ENCODE data around the gene FGF14. TPM values are rescaled to one million over a fixed set of nuclear protein-coding genes. Genes with fewer than 3 reads are reported as not detected.

The FGF14 gene
- total and polyA plus RNA-seq, 8 donors = 0.42 to 2.4 (median 1.1) TPM

DNA sequence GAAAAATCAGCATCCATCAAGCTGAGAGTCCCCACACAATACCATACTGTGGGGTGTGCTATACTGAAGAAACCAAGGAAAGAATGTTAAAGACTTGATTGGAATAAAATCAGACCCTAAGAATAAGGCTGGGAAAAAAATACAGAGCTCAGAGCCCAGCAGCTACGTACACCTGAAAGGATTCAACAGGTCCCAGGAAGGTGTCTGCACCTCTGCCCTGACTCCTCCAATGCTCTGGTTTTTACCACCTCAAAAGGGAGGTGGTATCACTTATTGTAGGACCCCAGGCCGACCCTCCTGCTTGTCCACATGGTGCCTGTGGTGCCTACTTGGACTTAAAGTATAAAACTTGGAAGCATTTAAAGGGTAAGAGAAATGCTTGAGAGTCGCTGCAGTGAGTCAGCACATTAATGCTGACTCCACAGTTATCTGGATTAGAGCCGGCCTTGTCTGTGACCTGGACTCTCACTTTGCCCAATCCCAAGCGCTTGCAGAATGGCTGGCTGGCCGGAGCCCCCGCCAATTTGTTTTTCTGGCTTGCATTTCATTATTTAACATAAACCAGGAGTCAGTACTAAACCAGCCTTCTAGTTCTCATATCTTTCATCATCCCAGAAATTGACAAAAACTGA lies 110.1 kb downstream of the FGF14 start:
- FAIRE-seq = no peak
- no peaks in the 10 kb centered on the region for H3K9me3 ChIP-seq
- intact Hi-C loops (cut with DNase I) = no loop called here
- WGBS, 2 donors = 53 to 72% methylated on average over 7 of the region's 7 CpGs
- peak in 1 of 4 donors; percentile 44 for ATAC-seq
- H3K36me3 ChIP-seq = no peaks in the 10 kb centered on the region
- TF ChIP-seq, protein P1, sequence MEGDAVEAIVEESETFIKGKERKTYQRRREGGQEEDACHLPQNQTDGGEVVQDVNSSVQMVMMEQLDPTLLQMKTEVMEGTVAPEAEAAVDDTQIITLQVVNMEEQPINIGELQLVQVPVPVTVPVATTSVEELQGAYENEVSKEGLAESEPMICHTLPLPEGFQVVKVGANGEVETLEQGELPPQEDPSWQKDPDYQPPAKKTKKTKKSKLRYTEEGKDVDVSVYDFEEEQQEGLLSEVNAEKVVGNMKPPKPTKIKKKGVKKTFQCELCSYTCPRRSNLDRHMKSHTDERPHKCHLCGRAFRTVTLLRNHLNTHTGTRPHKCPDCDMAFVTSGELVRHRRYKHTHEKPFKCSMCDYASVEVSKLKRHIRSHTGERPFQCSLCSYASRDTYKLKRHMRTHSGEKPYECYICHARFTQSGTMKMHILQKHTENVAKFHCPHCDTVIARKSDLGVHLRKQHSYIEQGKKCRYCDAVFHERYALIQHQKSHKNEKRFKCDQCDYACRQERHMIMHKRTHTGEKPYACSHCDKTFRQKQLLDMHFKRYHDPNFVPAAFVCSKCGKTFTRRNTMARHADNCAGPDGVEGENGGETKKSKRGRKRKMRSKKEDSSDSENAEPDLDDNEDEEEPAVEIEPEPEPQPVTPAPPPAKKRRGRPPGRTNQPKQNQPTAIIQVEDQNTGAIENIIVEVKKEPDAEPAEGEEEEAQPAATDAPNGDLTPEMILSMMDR (IDR thresholded peaks at IDR 0.05) = no peak
- no peak overlapping the region for H3K27ac ChIP-seq
- DNase-seq = no peak
- H3K4me3 ChIP-seq = no peak overlapping the region
- H3K4me1 ChIP-seq = no peaks in the 10 kb centered on the region
- H3K27me3 ChIP-seq = no peaks in the 10 kb centered on the region

DNA sequence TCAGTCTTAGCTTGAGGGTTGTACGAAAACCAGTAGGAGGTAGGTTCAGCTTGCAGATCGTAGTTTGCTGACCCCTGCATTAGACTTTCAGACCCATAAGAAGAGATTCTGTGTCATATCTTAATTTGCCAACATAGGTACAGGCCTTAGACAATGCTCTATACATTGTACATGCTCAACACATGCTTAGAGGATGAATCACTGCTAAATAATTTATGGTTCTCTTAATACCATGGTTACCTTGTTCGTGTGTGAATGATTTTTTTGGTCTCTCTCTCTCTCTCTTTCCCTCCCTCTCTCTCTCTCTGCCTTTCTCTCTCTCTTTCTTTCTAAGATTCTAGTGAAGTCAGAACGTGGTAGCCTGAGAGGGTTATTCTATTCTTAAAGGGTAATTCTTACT lies 112.2 kb downstream of the FGF14 start:
- Histone ChIP-seq H3K9me3 (no peaks in the 10 kb centered on the region), H3K36me3 (no peaks in the 10 kb centered on the region), H3K4me1 (no peaks in the 10 kb centered on the region), H3K27ac (no peak overlapping the region), H3K27me3 (no peaks in the 10 kb centered on the region), H3K4me3 (no peak overlapping the region)
- FAIRE-seq = no peak
- TF ChIP-seq, protein P1 (IDR thresholded peaks at IDR 0.05) = no peak
- no peak for DNase-seq
- ATAC-seq = no peak
- 46 to 62% methylated on average over 4 of the region's 4 CpGs for WGBS, 2 donors
- intact Hi-C loops (cut with DNase I) = no loop called here

DNA sequence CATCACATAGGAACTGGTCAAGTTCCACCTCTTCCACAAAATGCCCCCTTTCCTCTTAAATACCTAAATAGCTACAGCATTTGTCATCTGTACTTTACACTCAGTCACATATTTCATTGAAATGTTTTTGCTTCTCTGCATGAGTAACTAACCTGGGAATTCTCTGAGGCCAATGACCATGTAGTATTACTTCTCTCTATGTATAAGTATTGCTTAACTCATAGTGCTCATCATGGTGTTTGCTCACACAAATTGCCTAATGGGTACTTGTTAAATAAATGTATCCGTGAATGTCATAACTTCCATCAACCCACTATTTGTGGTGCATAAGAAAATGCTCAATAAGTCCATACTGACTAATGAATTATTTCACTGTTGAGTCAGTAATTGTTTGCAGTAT lies 115.5 kb downstream of the FGF14 start:
- no peak for FAIRE-seq
- no peak for DNase-seq
- no peak for ATAC-seq
- Histone ChIP-seq H3K4me1 (no peaks in the 10 kb centered on the region), H3K27me3 (no peaks in the 10 kb centered on the region), H3K27ac (no peak overlapping the region), H3K9me3 (no peaks in the 10 kb centered on the region), H3K36me3 (no peaks in the 10 kb centered on the region), H3K4me3 (no peak overlapping the region)
- intact Hi-C loops (cut with DNase I) = no loop called here
- TF ChIP-seq, protein P1 (IDR thresholded peaks at IDR 0.05) = no peak
- WGBS, 2 donors = 62 to 83% methylated on average over 1 of the region's 1 CpG

DNA sequence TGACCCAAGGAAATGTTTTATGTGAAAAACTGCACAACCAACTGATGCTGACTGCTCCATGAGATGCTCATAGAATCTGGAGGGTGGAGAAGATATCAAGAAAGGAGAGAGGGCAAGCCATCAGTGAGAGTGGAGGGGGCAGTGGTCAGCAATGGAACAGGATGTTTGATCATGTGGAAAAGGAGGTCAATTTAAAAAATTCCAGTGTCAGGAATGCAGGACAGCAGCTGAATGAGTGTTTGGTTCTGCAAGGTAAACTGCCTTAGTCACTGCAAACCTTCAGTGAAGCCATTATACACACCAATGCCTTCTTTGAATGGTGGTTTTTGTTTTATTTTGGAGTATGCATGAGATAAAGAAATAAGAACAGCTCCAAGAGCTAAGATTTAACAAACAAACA lies 121.5 kb downstream of the FGF14 start:
- Histone ChIP-seq H3K9me3 (no peaks in the 10 kb centered on the region), H3K4me1 (no peaks in the 10 kb centered on the region), H3K4me3 (no peak overlapping the region), H3K36me3 (no peaks in the 10 kb centered on the region), H3K27me3 (no peaks in the 10 kb centered on the region), H3K27ac (no peak overlapping the region)
- TF ChIP-seq, protein P1 (IDR thresholded peaks at IDR 0.05) = no peak
- DNase-seq (no peak), ATAC-seq (no peak), FAIRE-seq (no peak)
- intact Hi-C loops (cut with DNase I) = no loop called here

DNA sequence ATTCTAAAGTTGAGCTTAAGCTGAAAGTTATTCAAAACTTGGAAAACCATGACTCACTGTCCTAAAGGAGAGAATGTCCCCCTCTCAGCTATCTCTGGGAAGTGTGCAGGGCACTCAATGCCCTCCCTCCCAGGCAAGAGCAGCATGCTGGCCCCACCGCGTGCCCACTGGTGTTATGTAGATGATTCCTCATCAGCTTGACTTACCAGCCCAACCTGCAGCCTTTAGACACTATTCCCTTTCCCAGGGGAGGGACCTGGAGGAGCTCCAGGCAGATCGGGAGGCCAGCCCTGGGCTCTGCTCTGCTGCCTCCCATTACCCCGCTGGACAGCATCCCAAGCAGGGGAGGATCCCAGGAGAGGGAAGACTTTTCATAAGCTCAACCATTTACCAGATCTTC lies 124.6 kb downstream of the FGF14 start:
- ATAC-seq (peak in 2 of 4 donors; percentile 21 to 29), DNase-seq (peak in 1 of 6 donors; percentile 29), FAIRE-seq (no peak)
- no peak overlapping the region for H3K27ac ChIP-seq
- no peak overlapping the region for H3K4me3 ChIP-seq
- no peaks in the 10 kb centered on the region for H3K36me3 ChIP-seq
- TF ChIP-seq, protein P1 (IDR thresholded peaks at IDR 0.05) = no peak
- H3K4me1 ChIP-seq = no peaks in the 10 kb centered on the region
- no peaks in the 10 kb centered on the region for H3K9me3 ChIP-seq
- intact Hi-C loops (cut with DNase I) = no loop called here
- 60 to 75% methylated on average over 4 of the region's 4 CpGs for WGBS, 2 donors
- no peaks in the 10 kb centered on the region for H3K27me3 ChIP-seq
